Activated CD4-positive, alpha-beta T cell treated with anti-CD3 and anti-CD28 coated beads for 24 hours (primary cell): Measurements from ENCODE around the gene PECR.
"Not testable (repeated sequence)": the region's sequence is repeated elsewhere in the genome, so short reads cannot be mapped to it uniquely, and the experiment has no call there.

Experiments
- DNase-seq, 2 donors: peaks; one replicate each; pipeline ENCODE4 v3.0.0-alpha.2; 2020; ENCODE audit warnings: low read depth in 2 of 2

Gene PECR

GRCh38 chr2:216104691-216105090, 23.1 kb upstream of the PECR start:
- no peak for DNase-seq

GRCh38 chr2:216103213-216103612, 21.6 kb upstream of the PECR start:
- no peak for DNase-seq

DNA sequence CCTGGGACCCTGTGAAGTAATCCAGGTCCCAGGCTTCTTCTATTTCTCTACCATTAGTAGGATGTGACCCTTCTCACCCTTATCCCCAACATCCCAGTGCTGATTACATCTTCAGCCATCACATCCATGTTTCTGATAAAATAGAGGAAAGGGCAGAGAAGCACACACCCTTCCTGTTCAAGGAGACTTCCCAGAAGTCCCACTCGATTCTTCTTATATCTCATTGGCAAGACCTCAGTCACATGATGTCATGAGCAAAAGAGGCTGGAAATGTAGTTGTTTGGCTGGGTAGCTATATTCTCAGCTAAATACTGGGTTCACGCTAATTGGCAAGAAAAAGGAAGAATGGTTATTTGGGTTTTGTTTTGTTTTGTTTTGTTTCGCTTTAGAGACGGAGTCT, 19.5 kb upstream of the PECR start:
- DNase-seq = no peak

DNA sequence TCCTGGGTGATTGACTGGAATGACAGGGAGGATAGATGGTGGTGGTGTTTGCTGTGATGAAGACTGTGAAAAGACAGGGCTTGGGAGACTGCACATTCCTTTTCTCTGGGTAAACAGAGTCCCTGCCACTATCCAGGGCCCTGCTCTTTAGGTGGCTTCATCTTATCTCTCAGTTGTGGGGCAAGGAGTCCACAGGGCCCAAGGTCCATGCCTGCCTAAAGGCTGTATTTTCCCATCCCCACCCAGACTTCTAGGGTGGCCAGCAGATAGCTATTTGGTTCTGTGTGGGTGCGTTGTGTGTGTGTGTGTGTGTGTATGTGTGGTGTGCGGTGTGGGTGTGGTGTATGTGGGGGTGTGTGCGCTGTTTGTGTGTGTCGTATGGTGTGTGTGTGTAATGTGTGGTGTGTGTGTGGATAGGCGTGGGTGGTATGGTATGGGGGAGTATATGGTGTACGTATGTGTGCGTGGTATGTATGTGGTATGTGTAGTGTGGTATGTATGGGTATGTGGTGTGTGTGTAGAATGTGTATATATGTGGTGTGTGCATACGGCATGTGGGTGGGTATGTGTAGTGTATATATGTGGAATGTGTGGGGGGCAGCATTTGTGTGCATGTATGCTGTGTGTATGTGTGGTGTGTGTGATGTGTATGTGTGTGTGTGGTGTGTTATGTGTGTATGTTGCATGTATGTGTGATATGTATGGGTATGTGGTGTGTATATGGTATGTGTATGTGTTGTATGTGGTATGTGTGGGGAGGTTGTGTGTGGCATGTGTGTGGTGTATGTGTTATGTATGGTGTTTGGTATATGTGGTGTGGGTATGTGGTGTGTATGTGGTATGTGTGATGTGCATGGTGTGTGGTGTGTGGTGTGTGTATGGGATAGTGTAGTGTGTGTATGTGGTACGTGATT, 17.1 kb upstream of the PECR start:
- no peak for DNase-seq

DNA sequence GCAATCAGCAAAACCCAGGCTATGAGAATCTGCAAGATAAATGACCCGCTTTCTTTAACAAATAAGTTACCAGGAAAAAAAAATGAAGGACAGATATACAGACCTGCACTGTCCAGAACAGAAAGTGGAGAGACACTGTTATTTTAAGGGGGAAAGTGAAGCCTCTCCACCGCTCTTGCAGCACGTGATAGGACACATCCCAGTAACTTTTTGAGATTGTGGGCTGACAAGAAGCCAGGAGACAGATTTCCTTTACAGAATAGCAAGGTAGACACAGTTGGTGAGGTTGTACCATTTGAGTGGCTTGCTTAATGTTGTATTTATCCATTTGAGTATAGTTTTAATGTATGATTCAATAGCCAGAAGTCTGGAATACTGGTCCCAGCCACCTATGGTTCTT, 13.1 kb upstream of the PECR start:
- no peak for DNase-seq

DNA sequence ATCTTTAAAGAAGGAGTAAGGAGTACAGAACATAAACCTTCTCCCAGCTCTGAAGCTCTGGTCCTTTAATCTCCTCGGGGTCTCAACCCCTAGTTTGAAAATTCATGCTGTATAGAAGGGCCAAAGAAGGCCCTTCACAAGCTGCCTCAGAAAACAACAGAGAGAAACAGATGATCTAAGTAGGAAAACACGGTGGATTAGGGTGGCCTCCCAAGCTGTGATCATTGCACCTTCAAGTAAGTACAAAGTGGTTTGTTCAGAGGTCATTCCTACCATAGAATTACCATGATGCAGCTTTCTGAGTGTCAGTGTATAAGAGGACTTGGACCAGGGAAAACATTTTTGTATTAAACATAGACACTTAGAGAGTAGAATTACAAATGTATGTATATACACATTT, 11.0 kb upstream of the PECR start:
- no peak for DNase-seq

DNA sequence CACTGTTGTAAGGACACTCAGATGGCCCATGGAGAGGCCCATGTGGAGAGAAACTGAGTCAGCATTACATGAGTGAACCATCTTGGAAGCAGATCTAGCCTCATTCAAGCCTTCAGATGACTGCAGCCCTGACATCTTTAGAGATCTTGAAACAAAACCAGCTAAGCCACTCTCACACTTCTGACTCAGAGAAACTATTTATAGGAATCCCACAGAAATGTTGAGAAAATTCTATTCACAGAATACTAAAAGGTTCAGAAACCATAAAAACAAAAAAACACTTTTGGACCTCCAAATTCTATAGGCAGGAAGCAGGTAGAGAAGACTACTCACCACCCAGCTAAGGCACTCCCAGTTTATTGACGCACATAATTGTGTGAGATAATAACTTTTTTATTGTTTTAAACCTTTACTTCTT, 8.8 kb upstream of the PECR start:
- no peak for DNase-seq

GRCh38 chr2:216086207-216086893, 4.7 kb upstream of the PECR start:
- no peak for DNase-seq

- DNase-seq = no peak
Observed at GRCh38 chr2:216084547-216084946, 2.9 kb upstream of the PECR start.

DNA sequence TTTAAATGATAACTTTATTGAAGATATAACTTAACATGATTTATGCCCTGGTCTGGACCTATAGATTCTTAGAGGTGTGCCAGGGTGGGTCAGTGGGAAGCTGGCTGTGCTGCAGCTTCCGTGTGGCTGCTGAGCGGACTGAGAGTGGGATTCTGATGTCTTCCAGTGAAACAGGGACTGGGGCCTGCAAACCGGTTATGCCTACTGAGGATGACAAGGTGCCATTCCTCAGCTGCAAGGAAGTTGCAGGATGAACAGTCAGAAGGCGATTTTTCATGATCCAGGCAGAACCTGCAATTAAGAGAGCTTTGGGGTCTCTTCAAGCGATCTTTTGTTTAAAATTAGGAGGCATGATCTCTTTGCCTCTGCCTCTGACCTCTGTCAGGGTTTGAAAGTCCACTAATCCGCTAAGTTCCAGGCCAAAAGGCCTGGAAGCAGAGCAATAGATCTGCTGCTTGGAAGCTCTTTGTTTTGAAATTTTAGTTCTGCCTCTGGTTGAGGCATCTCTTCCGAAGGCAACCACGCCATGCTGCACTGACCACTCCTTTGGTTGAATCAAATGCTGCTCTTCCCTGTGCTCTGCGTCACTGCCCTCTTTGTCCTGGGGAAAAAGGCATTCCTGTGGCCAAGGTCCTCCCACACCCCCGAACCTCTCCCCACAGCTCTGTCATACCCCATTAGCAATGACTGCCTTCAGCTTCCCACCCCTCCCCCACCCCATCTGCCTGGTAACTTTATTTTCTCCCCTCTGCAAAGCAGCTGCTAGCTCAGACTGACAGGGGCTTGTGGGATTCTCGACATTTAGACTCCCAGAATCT, 2.1 kb upstream of the PECR start:
- no peak for DNase-seq

- no peak for DNase-seq
Observed at GRCh38 chr2:216082805-216083204, 1.2 kb upstream of the PECR start.

GRCh38 chr2:216082117-216082711, 605 bp upstream of the PECR start:
- DNase-seq = no peak

DNA sequence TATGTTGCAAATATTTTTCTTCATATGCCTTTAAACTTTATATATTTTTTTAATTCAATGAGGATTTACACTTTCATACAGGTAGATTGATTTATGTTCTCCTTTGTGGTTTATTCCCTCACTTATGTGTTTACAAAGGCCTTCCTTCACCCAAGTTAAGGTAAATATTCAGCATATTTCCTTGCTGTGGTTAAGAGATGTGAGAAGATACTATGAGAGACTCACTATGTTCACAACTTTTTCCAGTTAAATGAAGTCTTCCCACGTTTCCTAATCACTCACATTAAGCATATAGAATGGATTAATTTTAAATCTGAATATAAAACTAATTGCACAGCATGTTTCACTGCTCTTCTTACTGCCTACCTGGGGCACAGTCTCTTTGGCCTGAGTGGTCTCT, 597 bp downstream of the PECR start:
- no peak for DNase-seq

DNA sequence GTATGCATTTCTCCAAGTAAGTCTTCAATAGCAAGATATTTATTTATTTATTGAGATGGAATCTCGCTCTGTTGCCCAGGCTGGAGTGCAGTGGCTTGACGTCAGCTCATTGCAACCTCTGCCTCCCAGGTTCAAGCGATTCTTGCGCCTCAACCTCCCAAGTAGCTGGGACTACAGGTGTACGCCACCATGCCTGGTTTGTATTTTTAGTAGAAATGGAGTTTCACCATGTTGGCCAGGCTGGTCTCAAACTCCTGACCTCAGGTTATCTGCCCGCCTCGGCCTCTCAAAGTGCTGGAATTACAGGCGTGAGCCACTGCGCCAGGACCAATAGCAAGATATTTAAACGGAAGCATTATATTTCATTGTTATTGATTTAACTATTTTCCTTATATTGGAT, 1.6 kb downstream of the PECR start:
- not testable (repeated sequence) for DNase-seq

- DNase-seq = no peak
Observed at GRCh38 chr2:216078776-216079175, 2.8 kb downstream of the PECR start.

DNA sequence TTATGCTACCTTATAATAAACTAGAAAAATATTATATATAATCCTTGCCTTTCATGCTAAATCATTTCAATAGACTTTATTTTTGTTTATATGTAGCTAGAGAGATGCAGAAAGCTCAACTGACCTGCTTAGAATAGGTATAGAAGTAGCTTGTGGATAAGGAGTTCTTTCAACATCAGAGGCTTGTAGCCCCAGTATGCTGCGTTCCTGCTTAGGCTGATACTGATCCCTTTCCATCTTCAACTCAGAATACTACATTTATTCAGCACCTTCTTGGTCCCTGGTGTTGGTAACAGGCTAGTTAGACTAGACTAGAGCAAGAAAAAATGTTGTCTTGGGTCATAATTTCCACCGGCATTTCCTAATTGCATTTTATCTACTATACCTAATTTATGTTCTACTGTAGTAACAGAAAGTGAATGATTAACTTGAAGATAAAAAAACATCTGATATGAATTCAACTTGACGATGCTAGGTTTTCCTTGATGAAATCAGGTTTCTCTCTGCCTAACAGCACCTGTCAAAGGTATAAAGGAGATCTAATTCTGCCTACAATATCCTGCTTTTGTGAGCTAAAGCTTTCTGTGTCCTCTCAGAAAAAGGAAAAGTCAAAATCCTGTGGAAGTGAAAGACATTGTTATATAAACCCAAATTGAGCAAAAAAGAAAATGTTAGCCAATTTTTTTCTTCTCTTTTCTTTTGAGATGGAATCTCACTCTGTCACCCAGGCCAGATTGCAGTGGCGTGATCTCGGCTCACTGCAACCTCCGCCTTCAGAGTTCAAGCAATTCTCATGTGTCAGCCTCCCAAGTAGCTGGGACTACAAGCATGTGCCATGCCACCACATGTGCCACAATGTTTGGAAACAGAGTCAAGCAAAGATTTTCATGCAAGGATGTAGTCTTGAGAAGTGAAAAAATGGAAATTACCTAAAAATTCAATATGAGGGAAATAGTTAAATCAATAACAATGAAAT, 5.8 kb downstream of the PECR start:
- no peak for DNase-seq

DNA sequence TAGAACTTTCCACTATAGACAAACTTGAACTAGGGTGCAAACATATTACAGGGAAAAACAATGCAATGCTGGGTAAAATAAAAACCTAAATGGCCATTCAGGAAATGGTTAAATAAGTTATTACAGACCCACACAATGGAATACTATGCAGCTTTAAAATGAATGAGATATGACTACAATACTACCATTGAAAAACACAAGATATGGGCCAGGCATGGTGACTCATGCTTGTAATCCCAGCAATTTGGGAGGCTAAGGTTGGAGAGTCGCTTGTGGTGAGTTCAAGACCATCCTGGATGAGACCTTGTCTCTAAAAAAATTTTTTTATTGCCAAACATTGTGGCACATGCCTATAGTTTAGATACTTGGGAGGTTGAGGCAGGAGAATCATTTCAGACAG, 6.8 kb downstream of the PECR start:
- no peak for DNase-seq

DNA sequence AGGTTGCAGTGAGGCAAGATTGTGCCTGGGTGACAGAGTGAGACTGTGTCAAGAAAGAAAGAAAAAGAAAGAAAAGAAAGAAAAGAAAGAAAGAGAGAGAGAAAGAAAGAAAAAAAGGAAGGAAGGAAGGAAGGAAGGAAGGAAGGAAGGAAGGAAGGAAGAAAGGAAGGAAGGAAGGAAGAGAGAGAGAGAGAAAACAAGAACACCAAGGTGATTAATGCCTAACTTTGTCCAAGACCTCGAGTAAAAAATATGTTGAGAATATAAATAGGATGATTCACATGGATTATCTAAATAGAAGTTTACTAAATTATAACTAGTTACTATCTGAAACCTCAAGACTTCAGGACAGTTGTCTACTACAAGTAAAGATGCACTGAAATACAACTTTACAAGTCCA, 7.2 kb downstream of the PECR start:
- no peak for DNase-seq

DNA sequence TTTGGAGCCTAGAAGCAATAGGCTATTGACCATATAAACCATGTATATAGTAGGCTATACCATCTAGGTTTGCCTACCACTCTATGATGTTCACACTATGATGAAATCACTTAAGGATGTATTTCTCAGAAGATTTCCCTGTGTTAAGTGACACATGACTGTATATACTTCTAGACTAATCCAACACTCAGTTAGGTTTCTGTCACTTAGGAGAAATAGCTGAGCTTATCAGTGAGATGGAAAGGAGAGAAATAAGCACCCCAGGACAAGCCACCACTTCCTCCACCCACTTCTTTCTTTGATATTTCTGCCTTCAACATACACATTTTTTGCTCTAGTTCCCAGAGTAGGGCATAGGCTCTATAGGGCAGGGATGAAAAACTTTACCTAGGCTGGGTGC, 7.8 kb downstream of the PECR start:
- DNase-seq = no peak

DNA sequence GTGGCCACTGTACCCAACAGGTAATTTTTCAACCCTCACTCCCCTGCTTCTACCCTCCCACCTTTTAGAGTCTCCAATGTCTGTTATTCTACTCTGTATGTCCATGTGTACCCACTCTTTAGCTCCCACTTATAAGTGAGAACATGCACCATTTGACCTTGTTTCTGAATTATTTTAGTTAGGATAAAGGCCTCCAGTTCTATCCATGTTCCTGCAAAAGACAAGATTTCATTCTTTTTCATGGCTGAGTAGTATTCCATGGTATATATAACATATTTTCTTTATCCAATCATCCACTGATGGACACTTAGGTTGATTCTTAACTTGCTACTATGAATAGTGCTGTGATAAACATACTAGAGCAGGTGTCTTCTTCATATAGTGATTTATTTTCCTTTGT, 9.1 kb downstream of the PECR start:
- DNase-seq = no peak
